ENCODE results near the gene DCTN2. TPM values are rescaled to one million over a fixed set of nuclear protein-coding genes. Genes with fewer than 3 reads are reported as not detected.
"Not testable (repeated sequence)": the region's sequence is repeated elsewhere in the genome, so short reads cannot be mapped to it uniquely, and the experiment has no call there.

The DCTN2 gene
- total and polyA plus RNA-seq, 4 donors, result 28.5 to 66.6 (median 31.2) TPM

DNA sequence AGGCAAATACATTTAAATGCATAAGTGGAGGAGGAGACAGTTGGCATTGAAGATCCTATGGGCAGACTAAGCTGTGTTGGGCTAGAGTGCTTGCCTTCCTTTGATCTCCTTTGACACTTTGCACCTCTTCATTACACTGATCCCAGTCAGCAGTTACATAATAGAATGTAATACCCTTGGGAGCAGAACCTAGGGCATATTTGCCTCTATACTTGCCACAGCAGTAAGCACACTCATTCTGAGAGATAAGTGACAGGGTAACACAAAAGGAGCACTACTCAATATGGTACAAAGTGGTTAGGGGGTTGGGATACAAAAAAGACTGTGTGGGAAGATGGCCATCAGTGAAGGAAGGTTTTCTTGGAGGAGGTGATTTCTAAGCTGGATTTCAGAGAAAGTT lies 50.2 kb downstream of the DCTN2 start:
- H3K9me3 ChIP-seq (ENCODE audit: control insufficient read depth in 4 of 4, low read length in 3 of 4), result no peaks in the 10 kb centered on the region
- no peak overlapping the region for H3K27ac ChIP-seq (ENCODE audit: low read depth in 1 of 2, low read length in 2 of 2)
- no peak overlapping the region for H3K9ac ChIP-seq (ENCODE audit: low read depth in 1 of 2, low read length in 2 of 2)
- H3K4me1 ChIP-seq (ENCODE audit: control insufficient read depth in 4 of 4, insufficient read depth in 4 of 4, low read length in 3 of 4), result no peaks in the 10 kb centered on the region
- TF ChIP-seq, protein P1, sequence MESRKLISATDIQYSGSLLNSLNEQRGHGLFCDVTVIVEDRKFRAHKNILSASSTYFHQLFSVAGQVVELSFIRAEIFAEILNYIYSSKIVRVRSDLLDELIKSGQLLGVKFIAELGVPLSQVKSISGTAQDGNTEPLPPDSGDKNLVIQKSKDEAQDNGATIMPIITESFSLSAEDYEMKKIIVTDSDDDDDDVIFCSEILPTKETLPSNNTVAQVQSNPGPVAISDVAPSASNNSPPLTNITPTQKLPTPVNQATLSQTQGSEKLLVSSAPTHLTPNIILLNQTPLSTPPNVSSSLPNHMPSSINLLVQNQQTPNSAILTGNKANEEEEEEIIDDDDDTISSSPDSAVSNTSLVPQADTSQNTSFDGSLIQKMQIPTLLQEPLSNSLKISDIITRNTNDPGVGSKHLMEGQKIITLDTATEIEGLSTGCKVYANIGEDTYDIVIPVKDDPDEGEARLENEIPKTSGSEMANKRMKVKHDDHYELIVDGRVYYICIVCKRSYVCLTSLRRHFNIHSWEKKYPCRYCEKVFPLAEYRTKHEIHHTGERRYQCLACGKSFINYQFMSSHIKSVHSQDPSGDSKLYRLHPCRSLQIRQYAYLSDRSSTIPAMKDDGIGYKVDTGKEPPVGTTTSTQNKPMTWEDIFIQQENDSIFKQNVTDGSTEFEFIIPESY (IDR thresholded peaks at IDR 0.05), result no peak
- TF ChIP-seq HNF4G (IDR thresholded peaks at IDR 0.05) (no peak), NR2F2 (IDR thresholded peaks at IDR 0.05) (no peak), FOXA1 (IDR thresholded peaks at IDR 0.05) (no peak), HNF4A (conservative IDR thresholded peaks at IDR 0.05) (no peak), RXRA (IDR thresholded peaks at IDR 0.05) (no peak), EGR1 (IDR thresholded peaks at IDR 0.05; ENCODE audit: low read depth in 2 of 2) (no peak)
- TF ChIP-seq, protein P2, sequence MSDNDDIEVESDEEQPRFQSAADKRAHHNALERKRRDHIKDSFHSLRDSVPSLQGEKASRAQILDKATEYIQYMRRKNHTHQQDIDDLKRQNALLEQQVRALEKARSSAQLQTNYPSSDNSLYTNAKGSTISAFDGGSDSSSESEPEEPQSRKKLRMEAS (IDR thresholded peaks at IDR 0.05), result no peak
- DNase-seq (ENCODE audit: low spot score), result no peak
- no peaks in the 10 kb centered on the region for H3K27me3 ChIP-seq (ENCODE audit: control insufficient read depth in 4 of 4, insufficient read depth in 4 of 4, low read length in 3 of 4)
- no peak overlapping the region for H3K4me3 ChIP-seq (ENCODE audit: low read depth in 1 of 3, low read length in 3 of 3)
- peaks cover 16 to 45% (median 27%) of the 10 kb centered on the region in 4 donors for H3K36me3 ChIP-seq (ENCODE audit: control insufficient read depth in 4 of 4, insufficient read depth in 3 of 4, low read depth in 1 of 4, low read length in 3 of 4)

DNA sequence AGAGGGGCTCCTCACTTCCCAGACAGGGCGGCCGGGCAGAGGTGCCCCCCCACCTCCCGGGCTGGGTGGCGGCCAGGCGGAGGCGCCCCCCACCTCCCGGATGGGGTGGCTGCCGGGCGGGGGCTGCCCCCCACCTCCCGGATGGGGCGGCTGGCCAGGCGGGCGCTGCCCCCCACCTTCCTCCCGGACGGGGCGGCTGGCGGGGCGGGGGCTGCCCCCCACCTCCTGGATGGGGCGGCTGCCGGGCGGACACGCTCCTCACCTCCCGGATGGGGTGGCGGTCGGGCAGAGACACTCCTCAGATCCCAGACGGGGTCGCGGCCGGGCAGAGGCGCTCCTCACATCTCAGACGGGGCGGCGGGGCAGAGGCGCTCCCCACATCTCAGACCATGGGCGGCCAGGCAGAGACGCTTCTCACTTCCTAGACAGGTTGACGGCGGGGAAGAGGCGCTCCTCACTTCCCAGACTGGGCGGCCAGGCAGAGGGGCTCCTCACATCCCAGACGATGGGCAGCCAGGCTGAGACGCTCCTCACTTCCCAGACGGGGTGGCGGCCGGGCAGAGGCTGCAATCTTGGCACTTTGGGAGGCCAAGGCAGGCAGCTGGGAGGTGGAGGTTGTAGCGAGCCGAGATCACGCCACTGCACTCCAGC lies 51.8 kb downstream of the DCTN2 start:
- not testable (repeated sequence) for DNase-seq (ENCODE audit: low spot score); H3K4me1 ChIP-seq (ENCODE audit: control insufficient read depth in 4 of 4, insufficient read depth in 4 of 4, low read length in 3 of 4); H3K9ac ChIP-seq (ENCODE audit: low read depth in 1 of 2, low read length in 2 of 2); H3K27me3 ChIP-seq (ENCODE audit: control insufficient read depth in 4 of 4, insufficient read depth in 4 of 4, low read length in 3 of 4); H3K9me3 ChIP-seq (ENCODE audit: control insufficient read depth in 4 of 4, low read length in 3 of 4); H3K4me3 ChIP-seq (ENCODE audit: low read depth in 1 of 3, low read length in 3 of 3); H3K27ac ChIP-seq (ENCODE audit: low read depth in 1 of 2, low read length in 2 of 2)
- WGBS, result 96% methylated on average over 45 of the region's 48 CpGs
- peaks cover 16 to 44% (median 27%) of the 10 kb centered on the region in 4 donors for H3K36me3 ChIP-seq (ENCODE audit: control insufficient read depth in 4 of 4, insufficient read depth in 3 of 4, low read depth in 1 of 4, low read length in 3 of 4)

DNA sequence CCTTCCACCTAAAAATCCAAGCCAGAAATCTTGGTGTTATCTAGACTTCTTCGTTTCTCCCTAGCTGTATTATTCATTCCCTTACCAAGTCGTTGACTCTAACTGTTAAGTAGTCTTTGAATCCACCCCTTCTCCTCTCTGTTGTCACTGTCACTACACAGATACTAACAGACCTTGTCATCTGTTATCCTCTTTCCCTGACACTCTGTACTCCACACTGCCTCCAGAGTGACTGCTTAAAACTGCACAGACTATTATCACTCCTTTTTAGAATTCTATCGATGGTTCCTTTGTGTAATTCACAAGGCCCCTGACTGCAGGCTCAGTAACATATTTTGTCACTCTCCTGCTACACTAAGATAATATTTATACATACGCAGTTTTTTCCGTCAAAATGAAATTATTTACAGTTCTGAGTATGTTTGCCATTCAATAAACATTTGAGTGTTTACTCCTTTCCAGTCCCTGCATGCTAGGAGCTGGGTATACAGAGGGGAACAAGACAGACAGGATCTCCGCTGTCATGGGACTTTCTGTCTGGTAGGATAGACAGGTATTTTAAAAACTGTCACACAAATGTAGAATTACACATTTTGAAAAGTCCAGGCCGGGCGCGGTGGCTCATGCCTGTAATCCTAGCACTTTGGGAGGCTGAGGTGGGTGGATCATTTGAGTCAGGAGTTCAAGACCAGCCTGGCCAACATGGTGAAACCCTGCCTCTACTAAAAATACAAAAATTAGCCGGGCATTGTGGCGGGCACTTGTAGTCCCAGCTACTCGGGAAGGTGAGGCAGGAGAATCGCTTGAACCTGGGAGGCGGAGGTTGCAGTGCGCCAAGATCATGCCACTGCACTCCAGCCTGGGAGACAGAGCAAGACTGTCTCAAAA lies 55.4 kb downstream of the DCTN2 start:
- no peaks in the 10 kb centered on the region for H3K9me3 ChIP-seq (ENCODE audit: control insufficient read depth in 4 of 4, low read length in 3 of 4)
- H3K36me3 ChIP-seq (ENCODE audit: control insufficient read depth in 4 of 4, insufficient read depth in 3 of 4, low read depth in 1 of 4, low read length in 3 of 4), result peaks cover 9 to 28% (median 18%) of the 10 kb centered on the region in 4 donors
- no peaks in the 10 kb centered on the region for H3K27me3 ChIP-seq (ENCODE audit: control insufficient read depth in 4 of 4, insufficient read depth in 4 of 4, low read length in 3 of 4)
- 93% methylated on average over 15 of the region's 15 CpGs for WGBS
- H3K4me3 ChIP-seq (ENCODE audit: low read depth in 1 of 3, low read length in 3 of 3), result no peak overlapping the region
- H3K9ac ChIP-seq (ENCODE audit: low read depth in 1 of 2, low read length in 2 of 2), result no peak overlapping the region
- H3K4me1 ChIP-seq (ENCODE audit: control insufficient read depth in 4 of 4, insufficient read depth in 4 of 4, low read length in 3 of 4), result peaks cover 2 to 17% (median 11%) of the 10 kb centered on the region in 4 donors
- no peak for DNase-seq (ENCODE audit: low spot score)
- no peak overlapping the region for H3K27ac ChIP-seq (ENCODE audit: low read depth in 1 of 2, low read length in 2 of 2)
- TF ChIP-seq RAD21 (IDR thresholded peaks at IDR 0.05), result no peak
- TF ChIP-seq FOXA1 (IDR thresholded peaks at IDR 0.05), result no peak
- TF ChIP-seq, protein P3, sequence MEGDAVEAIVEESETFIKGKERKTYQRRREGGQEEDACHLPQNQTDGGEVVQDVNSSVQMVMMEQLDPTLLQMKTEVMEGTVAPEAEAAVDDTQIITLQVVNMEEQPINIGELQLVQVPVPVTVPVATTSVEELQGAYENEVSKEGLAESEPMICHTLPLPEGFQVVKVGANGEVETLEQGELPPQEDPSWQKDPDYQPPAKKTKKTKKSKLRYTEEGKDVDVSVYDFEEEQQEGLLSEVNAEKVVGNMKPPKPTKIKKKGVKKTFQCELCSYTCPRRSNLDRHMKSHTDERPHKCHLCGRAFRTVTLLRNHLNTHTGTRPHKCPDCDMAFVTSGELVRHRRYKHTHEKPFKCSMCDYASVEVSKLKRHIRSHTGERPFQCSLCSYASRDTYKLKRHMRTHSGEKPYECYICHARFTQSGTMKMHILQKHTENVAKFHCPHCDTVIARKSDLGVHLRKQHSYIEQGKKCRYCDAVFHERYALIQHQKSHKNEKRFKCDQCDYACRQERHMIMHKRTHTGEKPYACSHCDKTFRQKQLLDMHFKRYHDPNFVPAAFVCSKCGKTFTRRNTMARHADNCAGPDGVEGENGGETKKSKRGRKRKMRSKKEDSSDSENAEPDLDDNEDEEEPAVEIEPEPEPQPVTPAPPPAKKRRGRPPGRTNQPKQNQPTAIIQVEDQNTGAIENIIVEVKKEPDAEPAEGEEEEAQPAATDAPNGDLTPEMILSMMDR (IDR thresholded peaks at IDR 0.05; ENCODE audit: low read depth, low read length, missing input control), result no peak
- TF ChIP-seq, protein P4, sequence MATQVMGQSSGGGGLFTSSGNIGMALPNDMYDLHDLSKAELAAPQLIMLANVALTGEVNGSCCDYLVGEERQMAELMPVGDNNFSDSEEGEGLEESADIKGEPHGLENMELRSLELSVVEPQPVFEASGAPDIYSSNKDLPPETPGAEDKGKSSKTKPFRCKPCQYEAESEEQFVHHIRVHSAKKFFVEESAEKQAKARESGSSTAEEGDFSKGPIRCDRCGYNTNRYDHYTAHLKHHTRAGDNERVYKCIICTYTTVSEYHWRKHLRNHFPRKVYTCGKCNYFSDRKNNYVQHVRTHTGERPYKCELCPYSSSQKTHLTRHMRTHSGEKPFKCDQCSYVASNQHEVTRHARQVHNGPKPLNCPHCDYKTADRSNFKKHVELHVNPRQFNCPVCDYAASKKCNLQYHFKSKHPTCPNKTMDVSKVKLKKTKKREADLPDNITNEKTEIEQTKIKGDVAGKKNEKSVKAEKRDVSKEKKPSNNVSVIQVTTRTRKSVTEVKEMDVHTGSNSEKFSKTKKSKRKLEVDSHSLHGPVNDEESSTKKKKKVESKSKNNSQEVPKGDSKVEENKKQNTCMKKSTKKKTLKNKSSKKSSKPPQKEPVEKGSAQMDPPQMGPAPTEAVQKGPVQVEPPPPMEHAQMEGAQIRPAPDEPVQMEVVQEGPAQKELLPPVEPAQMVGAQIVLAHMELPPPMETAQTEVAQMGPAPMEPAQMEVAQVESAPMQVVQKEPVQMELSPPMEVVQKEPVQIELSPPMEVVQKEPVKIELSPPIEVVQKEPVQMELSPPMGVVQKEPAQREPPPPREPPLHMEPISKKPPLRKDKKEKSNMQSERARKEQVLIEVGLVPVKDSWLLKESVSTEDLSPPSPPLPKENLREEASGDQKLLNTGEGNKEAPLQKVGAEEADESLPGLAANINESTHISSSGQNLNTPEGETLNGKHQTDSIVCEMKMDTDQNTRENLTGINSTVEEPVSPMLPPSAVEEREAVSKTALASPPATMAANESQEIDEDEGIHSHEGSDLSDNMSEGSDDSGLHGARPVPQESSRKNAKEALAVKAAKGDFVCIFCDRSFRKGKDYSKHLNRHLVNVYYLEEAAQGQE (IDR thresholded peaks at IDR 0.05), result no peak
- TF ChIP-seq, protein P5, sequence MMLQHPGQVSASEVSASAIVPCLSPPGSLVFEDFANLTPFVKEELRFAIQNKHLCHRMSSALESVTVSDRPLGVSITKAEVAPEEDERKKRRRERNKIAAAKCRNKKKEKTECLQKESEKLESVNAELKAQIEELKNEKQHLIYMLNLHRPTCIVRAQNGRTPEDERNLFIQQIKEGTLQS (IDR thresholded peaks at IDR 0.05), result no peak
- TF ChIP-seq JUND (IDR thresholded peaks at IDR 0.05), result no peak
- TF ChIP-seq RXRA (IDR thresholded peaks at IDR 0.05), result no peak
- no peak for TF ChIP-seq FOXA2 (IDR thresholded peaks at IDR 0.05)
- TF ChIP-seq EGR1 (IDR thresholded peaks at IDR 0.05; ENCODE audit: low read depth in 2 of 2), result no peak
- TF ChIP-seq YY1 (IDR thresholded peaks at IDR 0.05), result no peak
- TF ChIP-seq SP1 (IDR thresholded peaks at IDR 0.05), result no peak
- TF ChIP-seq NR2F2 (IDR thresholded peaks at IDR 0.05), result no peak
- no peak for TF ChIP-seq HNF4G (IDR thresholded peaks at IDR 0.05)
- TF ChIP-seq GABPA (IDR thresholded peaks at IDR 0.05 in 1 of 2, conservative IDR thresholded peaks at IDR 0.05 in 1 of 2), result no peak
- TF ChIP-seq TAF1 (conservative IDR thresholded peaks at IDR 0.05), result no peak
- TF ChIP-seq, protein P2 (IDR thresholded peaks at IDR 0.05), result no peak
